GM18951 (cell line): ENCODE results near the gene C7orf57.

Experiments used
- POLR2A ChIP-seq: IDR thresholded peaks from 4 replicates; pipeline ENCODE4 v1.6.1; 2011; ENCODE audit warnings: mild to moderate bottlenecking; ENCODE audit not compliant: insufficient read length, insufficient read depth; ENCODE audit errors: extremely low read depth
- in situ Hi-C: fragments of 300-500 bp; cut with MboI; formaldehyde crosslinking; loops from one replicate; pipeline ENCODE4 v1.12.0; 2022; ENCODE audit warnings: low sequenced_read_pairs, mixed read lengths, inconsistent platforms; ENCODE audit not compliant: unreplicated experiment

C7orf57 gene

DNA sequence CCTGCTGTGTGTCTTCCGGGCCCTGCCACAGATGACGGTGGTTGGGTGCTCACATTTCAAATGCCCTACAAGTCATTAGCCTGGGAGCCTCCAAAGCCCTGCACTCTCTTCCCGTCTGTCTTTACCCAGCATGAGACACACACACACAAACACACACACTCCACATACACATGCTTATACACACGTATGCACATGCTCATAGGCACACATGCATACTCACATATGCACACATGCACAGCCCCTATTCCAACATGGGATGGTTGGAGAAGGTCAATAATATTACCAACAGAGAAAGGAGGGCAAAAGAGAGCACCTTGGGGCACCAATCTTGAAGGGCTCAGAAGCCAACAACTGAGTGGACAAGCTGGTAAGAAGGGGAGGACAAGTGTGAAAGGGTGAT lies 25.4 kb upstream of the C7orf57 start:
- in situ Hi-C loops: no loop called here
- no peak for TF ChIP-seq POLR2A

DNA sequence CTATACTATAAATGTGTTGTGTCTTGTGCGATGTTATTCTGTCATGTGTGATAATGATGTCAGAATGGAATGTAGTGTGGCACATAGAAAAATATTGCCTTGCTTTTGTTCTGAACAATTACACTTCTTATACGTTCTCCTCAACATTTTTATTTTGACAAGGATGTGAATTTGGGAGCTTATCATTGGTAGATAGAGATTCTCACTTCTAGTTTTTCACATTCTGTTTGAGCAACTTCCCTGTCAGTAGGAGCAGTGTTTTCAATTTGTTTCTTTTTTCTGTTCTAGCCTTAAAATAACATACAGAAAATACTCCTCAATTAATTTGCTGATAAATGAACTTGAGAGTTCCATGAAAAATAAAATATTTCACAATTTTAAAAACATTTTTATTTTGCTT lies 24.0 kb upstream of the C7orf57 start:
- in situ Hi-C loops: no loop called here
- no peak for TF ChIP-seq POLR2A

DNA sequence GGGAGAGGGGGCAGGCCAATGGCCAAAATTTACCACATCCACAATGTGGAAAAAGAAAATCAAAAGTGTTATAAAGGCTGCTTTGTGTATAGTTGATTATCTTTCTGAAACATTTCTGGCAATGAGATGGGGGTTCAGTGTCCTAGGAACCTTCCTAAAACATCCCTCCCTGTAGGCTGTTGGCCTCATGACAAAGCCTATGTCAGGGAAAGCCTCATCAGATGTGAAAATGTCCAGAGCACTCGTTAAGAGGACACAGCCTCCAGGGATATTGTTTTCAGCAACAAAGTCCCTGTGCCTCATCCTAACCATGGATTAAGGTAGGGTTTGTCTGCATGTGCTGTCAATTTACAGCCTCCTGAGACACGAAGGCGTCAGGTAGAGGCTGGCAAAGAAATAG lies 23.4 kb upstream of the C7orf57 start:
- no peak for TF ChIP-seq POLR2A
- in situ Hi-C loops: no loop called here

DNA sequence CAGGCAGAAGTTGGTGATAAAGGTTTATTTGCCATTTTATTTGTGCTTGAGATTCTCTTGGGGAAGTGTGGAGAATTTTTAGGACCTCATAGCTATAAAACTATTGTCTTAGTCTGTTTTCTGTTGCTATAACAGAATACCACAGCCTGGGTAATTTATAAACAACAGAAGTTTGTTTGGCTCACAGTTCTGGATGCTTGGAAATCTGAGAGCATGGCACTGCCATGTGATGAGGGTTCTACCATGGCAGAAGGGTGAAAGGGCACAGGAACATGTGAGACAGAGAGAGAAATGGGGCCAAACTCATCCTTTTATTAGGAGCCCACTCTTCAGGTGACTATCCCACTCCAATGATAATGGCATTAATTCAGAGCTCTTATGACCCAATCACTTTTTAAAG lies 18.7 kb upstream of the C7orf57 start:
- in situ Hi-C loops: no loop called here
- no peak for TF ChIP-seq POLR2A

DNA sequence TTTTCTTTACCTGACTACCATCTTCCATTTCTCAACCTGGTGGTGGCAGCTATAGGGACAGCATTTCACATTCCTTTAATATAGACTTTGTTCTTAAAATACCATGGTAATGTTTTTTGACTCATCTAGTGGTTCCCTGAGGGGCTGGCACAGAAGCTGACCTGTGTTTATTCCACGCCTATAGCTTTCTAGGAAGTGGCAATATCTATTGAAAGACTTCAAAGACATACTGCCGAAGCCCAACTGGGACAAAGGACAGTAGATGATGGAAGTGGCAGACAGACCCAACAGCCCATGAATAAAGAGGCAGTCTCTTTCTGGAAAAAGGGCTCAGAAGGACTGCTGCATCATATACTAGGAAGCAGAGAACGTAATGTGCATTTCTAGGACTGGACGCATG lies 17.7 kb upstream of the C7orf57 start:
- no peak for TF ChIP-seq POLR2A
- in situ Hi-C loops: no loop called here

DNA sequence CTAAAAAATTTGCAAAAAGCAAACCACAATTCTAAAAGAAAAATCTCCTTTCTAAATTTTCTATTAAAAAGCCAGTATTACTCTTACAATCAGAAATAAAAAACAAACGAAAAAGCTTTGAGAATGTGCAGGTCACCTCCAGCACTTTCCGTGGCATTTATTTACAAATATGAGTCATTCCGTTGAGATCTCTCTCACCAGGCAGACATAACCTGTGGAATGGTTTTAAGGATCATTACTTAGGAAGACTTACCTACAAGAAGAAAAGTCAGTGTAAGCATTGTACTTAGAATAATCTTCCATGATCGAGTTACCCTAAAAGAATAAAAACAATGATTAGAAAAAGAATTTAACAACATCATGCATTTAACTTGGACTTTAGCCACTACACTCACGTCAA lies 9.7 kb upstream of the C7orf57 start:
- in situ Hi-C loops: no loop called here
- no peak for TF ChIP-seq POLR2A

DNA sequence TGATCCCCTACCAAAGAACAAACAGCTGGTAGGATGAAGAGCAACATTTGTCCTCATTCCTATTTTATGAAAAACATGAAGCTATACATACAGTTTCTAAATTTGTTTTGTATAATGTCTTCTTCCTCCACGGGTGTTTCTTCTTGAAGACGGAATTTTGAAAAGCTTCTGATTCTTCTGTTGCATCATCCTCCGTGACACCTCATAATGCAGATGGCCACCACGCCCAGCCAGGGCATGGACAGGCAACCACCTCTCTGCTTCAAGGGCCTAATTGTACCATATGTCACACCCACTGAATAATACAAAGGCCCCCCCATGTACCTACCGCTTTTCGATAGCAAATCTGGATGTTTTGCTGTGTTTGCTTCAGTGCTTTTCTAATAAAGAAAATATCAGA lies 6.4 kb upstream of the C7orf57 start, which contains the start of gene SUN3:
Gene SUN3, minus strand, starts transcription at position 170 of the 400 bp plus-strand sequence. Its CDS starts 169 bp downstream, at position 1.
- TF ChIP-seq POLR2A: no peak
- in situ Hi-C loops: no loop called here

DNA sequence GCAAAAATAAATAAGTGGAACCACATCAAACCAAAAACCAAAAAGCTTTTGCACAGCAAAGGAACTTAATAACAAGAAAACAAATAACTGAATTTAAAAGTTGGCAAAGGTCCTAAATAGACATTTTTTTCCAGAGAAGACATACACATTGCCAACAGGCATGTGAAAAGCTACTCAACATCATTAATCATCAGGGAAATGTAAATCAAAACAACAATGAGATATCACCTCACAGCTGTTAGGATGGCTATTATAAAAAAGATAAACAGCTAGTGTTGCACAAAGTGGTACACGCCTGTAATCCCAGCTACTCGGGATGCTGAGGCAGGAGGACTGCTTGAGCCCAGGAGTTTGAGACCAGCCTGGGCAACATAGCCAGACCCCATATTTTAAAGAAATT lies 4.2 kb upstream of the C7orf57 start:
- no peak for TF ChIP-seq POLR2A
- in situ Hi-C loops: no loop called here

DNA sequence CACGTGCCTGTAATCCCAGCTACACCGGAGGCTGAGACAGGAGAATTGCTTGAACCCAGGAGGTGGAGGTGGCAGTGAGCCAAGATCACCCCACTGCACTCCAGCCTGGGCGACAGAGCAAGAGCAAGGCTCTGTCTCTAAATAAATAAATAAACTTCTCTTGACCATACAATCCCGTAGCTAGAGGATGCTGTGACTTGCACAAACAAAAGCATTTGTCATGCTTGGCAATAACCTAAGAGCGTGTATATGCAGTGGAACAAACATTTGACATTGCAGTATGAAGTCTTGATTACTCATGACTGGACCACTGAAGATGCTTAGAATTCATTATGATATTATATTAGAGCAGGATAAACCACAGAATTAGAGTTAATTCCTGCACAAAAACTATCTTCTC lies 1.4 kb upstream of the C7orf57 start:
- in situ Hi-C loops: no loop called here

DNA sequence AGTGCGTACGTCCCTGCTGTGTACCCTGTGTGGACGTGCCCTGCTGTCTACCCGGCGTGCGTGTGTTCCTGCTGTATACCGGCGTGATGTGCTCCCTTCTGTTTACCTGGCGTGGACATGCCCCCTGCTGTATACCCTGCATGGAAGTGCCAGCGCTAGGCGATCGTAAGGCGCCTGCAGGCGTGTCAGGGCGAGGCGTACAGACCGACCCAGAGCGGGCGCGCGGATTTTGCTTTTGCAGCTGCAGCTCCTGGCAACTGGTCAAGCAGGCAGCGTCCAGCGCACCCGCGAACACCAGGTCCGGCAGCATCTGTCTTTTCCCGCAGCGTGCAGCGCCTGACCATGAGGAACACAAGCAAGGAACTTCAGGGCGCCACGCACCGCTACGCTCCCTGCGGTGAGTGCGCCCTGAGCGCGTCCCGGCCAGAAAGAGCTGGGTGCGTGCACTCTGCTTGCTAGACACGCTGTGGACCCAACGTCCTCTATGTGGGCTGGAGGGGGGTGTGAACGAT lies 680 bp downstream of the C7orf57 start:
- no peak for TF ChIP-seq POLR2A
- in situ Hi-C loops: no loop called here

More for the DNA sequence above, 1.4 kb upstream of the C7orf57 start:
- TF ChIP-seq POLR2A: no peak

DNA sequence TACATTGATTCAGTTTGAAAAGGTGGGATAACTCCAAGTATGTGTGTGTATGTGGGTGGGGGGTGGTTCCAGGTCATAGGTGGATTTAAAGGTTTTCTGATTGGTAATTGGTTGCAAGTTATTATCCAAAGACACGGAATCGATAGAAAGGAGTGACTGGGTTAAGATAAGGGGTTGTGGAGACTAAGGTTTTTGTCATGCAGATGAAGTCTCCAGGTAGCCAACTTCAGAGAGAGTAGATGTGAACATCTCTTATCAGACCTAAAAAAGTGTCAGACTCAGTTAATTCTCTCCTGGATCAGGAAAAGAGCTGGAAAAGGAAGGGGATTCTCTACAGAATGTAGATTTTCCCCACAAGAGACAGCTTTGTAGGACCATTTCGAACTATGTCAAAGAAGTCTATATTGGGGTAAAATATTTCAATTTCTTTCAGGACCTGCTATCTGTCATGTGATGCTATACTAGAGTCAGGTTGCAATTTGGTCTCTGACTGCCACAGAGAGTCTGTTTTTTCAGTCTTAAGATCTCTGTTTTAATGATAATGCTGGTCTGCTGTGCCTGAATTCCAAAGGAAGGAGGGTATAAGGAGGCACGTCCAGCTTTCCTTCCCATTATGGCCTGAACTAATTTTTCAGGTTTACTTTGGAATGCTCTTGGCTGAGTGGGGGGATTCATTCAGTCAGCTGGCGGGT lies 3.6 kb downstream of the C7orf57 start:
- in situ Hi-C loops: no loop called here
- no peak for TF ChIP-seq POLR2A

DNA sequence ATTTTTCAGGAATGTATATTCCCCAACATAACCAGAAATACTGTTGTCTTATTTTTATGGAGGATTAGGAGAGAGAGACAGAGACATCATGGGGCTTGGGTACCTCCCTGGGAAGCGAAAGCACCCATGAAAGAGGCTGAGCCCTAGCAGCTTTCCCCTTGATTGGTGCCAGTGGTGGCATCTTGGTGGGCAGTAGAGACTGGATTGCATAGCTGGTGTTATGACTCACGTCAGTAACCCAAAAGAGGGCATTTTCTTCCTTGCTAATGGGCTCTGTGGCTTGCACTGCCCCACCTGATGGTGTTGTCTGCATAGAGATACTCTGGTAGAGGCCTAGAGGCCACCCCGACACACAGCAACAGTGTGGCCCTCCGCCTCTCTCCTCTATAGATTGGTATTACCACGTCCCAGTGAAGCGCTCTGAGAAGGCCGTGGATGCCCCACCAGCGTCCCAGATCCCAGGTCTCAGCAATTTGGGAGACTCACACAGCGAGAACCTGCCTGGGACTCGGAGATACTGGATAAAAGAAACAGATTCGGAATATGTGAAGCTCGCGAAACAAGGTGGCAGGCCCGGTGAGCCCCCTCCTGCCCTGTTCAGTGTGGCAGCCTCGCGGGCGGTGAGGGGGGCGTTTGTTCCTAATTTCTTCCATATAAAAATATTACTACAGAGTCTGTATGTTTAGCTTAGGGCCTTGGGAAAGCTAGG lies 5.8 kb downstream of the C7orf57 start:
- TF ChIP-seq POLR2A: no peak
- in situ Hi-C loops: no loop called here

DNA sequence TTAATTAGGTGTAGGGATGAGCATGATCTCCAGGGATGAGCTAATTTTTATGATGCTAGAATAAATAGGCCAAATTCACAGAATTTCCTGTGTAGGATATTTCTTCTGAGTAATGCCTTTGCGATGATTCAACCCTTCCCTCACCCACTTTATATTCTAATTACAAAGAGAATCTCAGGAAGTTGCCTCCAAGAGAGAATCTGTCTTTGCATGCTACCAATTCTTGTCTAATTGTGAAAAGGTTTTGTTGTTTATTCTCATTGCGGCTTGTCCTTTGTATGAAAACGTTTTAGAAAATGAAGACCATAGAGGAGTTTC lies 6.3 kb downstream of the C7orf57 start:
- in situ Hi-C loops: no loop called here
- TF ChIP-seq POLR2A: no peak

DNA sequence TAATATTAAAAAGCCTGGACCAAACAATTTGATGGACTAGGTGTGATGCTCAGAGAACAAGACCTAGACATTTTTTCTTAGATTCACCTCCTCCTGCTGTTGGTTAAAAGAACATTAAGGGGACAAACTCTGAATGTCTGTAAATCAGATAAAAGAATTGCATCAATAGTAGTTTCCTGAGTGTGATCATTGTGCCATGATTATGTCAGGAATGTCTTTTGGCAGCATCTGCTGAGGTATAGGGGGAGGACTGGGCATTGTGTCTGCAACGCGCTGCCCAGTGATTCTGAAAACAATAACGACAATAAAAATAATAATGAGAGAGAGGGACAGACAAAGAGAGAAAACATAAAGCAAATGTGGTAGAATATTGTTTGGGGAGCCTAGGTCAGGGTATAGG lies 6.9 kb downstream of the C7orf57 start:
- in situ Hi-C loops: no loop called here
- TF ChIP-seq POLR2A: no peak
